Liver (tissue), 3 donors: ENCODE data around the gene RMND5A.

Source experiments
- ATF3 ChIP-seq: IDR thresholded peaks from 2 replicates; pipeline ENCODE4 v1.6.1; 2016; ENCODE audit warnings: antibody characterized with exemption
- JUND ChIP-seq, 2 donors: IDR thresholded peaks; 2 replicates each; pipeline ENCODE4 v1.6.1; 2016; ENCODE audit warnings: antibody characterized with exemption in 2 of 2
- RAD21 ChIP-seq, 2 donors: IDR thresholded peaks; 2 replicates each; pipeline ENCODE4 v1.6.1; 2016; ENCODE audit warnings: antibody characterized with exemption in 2 of 2, mild to moderate bottlenecking in 2 of 2
- RXRA ChIP-seq, 2 donors: IDR thresholded peaks; 2 replicates each; pipeline ENCODE4 v1.6.1; 2017 to 2018; ENCODE audit warnings: antibody characterized with exemption in 2 of 2, mild to moderate bottlenecking in 1 of 2
- SP1 ChIP-seq: IDR thresholded peaks from 2 replicates; pipeline ENCODE4 v1.6.1; 2018; ENCODE audit warnings: antibody characterized with exemption, mild to moderate bottlenecking
- TAF1 ChIP-seq: conservative IDR thresholded peaks from 2 replicates; pipeline ENCODE4 v1.6.1; 2016; ENCODE audit warnings: antibody characterized with exemption, mild to moderate bottlenecking
- YY1 ChIP-seq: IDR thresholded peaks from 2 replicates; pipeline ENCODE4 v1.6.1; 2016; ENCODE audit warnings: antibody characterized with exemption, mild to moderate bottlenecking
- TF ChIP-seq, protein P1 (sequence below): fragments of 150-350 bp; IDR thresholded peaks from 2 replicates; pipeline ENCODE4 v1.5.1; 2017; ENCODE audit warnings: improper control_type of control experiment, low read depth, low read length; ENCODE audit not compliant: missing input control
- donor health status: healthy.
- donor health status: healthy.

DNA sequence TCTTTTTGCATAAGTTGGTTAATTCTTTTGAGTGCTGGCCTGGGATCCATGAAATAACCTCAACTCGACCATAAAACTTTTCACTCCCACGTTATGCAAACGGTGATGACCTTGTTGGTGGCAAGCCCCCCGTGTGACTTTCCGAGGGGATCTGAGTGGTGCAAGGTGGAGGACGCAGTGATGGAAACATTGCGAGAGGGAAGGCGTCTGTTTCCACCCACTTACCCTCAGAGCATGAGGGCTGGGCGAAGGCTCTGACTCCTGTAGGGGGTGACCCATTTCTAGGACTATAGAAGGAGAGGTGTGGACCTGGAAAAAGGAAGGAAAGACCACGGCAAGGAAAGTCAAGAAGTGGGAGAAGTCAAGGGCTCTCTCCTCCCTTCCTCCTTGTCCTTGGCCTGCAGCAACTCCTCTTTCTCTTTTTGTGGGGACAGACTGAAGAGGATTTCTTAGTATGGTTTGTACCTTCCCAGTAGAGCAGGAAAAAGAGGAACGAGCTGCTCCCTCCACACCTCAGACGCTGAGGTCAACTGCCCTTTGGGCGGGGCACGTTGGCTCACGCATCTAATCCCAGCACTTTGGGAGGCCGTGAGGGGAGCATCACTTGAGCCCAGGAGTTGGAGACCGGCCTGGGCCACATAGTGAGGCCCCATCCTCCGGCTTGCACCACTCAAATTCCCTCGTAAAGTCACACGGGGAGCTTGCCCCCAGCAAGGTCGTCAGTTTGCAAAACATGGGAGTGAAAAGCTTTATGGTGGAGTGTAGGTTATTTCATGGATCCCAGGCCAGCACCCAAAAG is 86.2 kb downstream of the RMND5A start:
- TF ChIP-seq TAF1: no peak
- TF ChIP-seq, protein P1, sequence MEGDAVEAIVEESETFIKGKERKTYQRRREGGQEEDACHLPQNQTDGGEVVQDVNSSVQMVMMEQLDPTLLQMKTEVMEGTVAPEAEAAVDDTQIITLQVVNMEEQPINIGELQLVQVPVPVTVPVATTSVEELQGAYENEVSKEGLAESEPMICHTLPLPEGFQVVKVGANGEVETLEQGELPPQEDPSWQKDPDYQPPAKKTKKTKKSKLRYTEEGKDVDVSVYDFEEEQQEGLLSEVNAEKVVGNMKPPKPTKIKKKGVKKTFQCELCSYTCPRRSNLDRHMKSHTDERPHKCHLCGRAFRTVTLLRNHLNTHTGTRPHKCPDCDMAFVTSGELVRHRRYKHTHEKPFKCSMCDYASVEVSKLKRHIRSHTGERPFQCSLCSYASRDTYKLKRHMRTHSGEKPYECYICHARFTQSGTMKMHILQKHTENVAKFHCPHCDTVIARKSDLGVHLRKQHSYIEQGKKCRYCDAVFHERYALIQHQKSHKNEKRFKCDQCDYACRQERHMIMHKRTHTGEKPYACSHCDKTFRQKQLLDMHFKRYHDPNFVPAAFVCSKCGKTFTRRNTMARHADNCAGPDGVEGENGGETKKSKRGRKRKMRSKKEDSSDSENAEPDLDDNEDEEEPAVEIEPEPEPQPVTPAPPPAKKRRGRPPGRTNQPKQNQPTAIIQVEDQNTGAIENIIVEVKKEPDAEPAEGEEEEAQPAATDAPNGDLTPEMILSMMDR: no peak
- no peak for TF ChIP-seq RAD21 (IDR thresholded peaks at IDR 0.05)
- no peak for TF ChIP-seq JUND (IDR thresholded peaks at IDR 0.05)
- no peak for TF ChIP-seq ATF3
- TF ChIP-seq RXRA (IDR thresholded peaks at IDR 0.05): no peak
- no peak for TF ChIP-seq SP1
- no peak for TF ChIP-seq YY1
